A673 (cell line): ENCODE measurements around the gene SGMS2.

ENCODE experiments used
- EZH2 ChIP-seq: fragments of 200-600 bp; sonication (generic); IDR thresholded peaks from 2 replicates; pipeline ENCODE4 v1.6.1; 2017; ENCODE audit warnings: borderline replicate concordance, low read depth, mild to moderate bottlenecking, mixed read lengths, antibody characterized with exemption, low read length; ENCODE audit not compliant: poor library complexity, severe bottlenecking
- TF ChIP-seq, protein P1 (sequence below): fragments of 300-800, 200-600 bp; sonication (generic); conservative IDR thresholded peaks from 2 replicates; pipeline ENCODE4 v1.5.1; 2017; ENCODE audit warnings: low read depth, mild to moderate bottlenecking, antibody characterized with exemption, low read length, moderate library complexity, mixed read lengths

DNA sequence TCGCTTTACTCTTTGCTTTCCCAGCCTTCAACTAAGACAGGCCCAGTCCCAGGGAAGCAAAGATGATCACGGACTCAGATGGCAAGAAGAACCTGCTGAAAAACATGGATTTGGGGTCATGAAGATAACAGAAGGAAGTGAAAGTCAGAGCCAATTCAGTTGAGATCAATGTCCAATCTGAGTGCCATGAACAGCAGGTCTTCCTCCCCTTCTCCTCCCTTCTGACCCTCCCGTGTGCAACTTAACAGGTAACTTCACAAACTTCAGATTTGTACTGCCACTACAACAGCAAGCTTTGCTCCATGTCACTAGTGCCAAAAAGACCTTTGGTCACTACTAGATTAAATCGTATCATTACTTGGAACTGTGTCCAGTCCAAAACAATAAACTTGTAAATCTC lies 15.5 kb upstream of the SGMS2 start:
- TF ChIP-seq, protein P1, sequence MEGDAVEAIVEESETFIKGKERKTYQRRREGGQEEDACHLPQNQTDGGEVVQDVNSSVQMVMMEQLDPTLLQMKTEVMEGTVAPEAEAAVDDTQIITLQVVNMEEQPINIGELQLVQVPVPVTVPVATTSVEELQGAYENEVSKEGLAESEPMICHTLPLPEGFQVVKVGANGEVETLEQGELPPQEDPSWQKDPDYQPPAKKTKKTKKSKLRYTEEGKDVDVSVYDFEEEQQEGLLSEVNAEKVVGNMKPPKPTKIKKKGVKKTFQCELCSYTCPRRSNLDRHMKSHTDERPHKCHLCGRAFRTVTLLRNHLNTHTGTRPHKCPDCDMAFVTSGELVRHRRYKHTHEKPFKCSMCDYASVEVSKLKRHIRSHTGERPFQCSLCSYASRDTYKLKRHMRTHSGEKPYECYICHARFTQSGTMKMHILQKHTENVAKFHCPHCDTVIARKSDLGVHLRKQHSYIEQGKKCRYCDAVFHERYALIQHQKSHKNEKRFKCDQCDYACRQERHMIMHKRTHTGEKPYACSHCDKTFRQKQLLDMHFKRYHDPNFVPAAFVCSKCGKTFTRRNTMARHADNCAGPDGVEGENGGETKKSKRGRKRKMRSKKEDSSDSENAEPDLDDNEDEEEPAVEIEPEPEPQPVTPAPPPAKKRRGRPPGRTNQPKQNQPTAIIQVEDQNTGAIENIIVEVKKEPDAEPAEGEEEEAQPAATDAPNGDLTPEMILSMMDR = no peak
- TF ChIP-seq EZH2 = no peak
